ENCODE measurements around the gene LCLAT1.

DNA sequence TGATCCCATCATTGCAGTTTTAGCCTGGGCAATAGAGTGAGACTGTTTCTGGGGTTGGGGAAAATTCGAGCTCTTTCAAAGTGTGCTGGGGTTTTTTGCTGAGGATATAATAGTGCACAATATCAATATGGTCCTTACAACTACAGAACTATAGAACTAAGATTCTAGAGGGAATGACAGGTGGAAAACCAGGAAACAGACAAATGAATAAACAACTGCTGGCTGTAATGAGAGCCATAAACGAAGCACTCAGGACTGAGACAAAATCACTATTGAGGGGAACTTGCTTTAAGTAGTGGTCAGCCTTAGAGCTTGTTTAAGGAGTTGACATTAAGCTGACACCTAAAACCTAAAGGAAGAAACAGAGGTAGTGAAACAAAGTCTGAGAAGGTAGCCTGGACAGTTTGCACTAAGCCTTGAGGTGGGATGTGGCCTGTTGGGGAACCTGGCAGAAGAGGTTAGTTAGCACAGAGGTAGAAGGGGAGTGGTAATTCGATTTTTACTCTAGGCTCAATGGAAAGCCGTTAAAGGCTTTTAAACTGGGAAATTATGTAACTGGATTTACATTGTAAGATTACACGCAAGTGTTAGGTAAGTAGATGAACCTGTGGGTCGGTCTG, 33.8 kb downstream of the LCLAT1 start:
- no peak for TF ChIP-seq EP300 (IDR thresholded peaks at IDR 0.05)
- TF ChIP-seq, protein P1, sequence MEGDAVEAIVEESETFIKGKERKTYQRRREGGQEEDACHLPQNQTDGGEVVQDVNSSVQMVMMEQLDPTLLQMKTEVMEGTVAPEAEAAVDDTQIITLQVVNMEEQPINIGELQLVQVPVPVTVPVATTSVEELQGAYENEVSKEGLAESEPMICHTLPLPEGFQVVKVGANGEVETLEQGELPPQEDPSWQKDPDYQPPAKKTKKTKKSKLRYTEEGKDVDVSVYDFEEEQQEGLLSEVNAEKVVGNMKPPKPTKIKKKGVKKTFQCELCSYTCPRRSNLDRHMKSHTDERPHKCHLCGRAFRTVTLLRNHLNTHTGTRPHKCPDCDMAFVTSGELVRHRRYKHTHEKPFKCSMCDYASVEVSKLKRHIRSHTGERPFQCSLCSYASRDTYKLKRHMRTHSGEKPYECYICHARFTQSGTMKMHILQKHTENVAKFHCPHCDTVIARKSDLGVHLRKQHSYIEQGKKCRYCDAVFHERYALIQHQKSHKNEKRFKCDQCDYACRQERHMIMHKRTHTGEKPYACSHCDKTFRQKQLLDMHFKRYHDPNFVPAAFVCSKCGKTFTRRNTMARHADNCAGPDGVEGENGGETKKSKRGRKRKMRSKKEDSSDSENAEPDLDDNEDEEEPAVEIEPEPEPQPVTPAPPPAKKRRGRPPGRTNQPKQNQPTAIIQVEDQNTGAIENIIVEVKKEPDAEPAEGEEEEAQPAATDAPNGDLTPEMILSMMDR (IDR thresholded peaks at IDR 0.05): no peak
- TF ChIP-seq, protein P2, sequence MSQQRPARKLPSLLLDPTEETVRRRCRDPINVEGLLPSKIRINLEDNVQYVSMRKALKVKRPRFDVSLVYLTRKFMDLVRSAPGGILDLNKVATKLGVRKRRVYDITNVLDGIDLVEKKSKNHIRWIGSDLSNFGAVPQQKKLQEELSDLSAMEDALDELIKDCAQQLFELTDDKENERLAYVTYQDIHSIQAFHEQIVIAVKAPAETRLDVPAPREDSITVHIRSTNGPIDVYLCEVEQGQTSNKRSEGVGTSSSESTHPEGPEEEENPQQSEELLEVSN (IDR thresholded peaks at IDR 0.05; ENCODE audit: borderline replicate concordance, low read depth): no peak
- TF ChIP-seq POLR2A (IDR thresholded peaks at IDR 0.05; ENCODE audit: low read length): no peak
- TF ChIP-seq CHD4 (IDR thresholded peaks at IDR 0.05; ENCODE audit: borderline replicate concordance): no peak
- TF ChIP-seq MAZ (IDR thresholded peaks at IDR 0.05; ENCODE audit: borderline replicate concordance, low read depth, low read length): no peak
- no peak for TF ChIP-seq MAFK (IDR thresholded peaks at IDR 0.05; ENCODE audit: partially characterized antibody)
